Measurements from ENCODE around the gene ATP6V0A1. TPM values are rescaled to one million over a fixed set of nuclear protein-coding genes. Genes with fewer than 3 reads are reported as not detected.

ATP6V0A1 gene
- total RNA-seq, 3 donors from 2014 or later: 88.5 to 105 (median 95.6) TPM

GRCh38 chr17:42467889-42468288 lies 9.2 kb downstream of the ATP6V0A1 start:
- ATAC-seq: no peak
- Histone ChIP-seq H3K4me1 (ENCODE audit: low read depth) (peaks cover 13% of the 10 kb centered on the region), H3K9me3 (no peaks in the 10 kb centered on the region), H3K36me3 (ENCODE audit: low read depth) (no peaks in the 10 kb centered on the region), H3K4me3 (no peak overlapping the region)
- intact Hi-C loops (cut with DNase I, micrococcal nuclease): no loop called here
- DNase-seq: no peak
- no peak for TF ChIP-seq CTCF (IDR thresholded peaks at IDR 0.05)

- Histone ChIP-seq H3K9me3 (no peaks in the 10 kb centered on the region), H3K4me3 (no peak overlapping the region), H3K36me3 (ENCODE audit: low read depth) (no peaks in the 10 kb centered on the region), H3K4me1 (ENCODE audit: low read depth) (no peaks in the 10 kb centered on the region)
- intact Hi-C loops (cut with DNase I, micrococcal nuclease): no loop called here
- TF ChIP-seq CTCF (IDR thresholded peaks at IDR 0.05): no peak
- no peak for ATAC-seq
- DNase-seq: no peak
Measured at GRCh38 chr17:42472709-42473521, 14.2 kb downstream of the ATP6V0A1 start.

GRCh38 chr17:42474276-42474675 lies 15.6 kb downstream of the ATP6V0A1 start:
- TF ChIP-seq CTCF (IDR thresholded peaks at IDR 0.05): no peak
- Histone ChIP-seq H3K9me3 (no peaks in the 10 kb centered on the region), H3K4me1 (ENCODE audit: low read depth) (no peaks in the 10 kb centered on the region), H3K4me3 (no peak overlapping the region), H3K36me3 (ENCODE audit: low read depth) (no peaks in the 10 kb centered on the region)
- ATAC-seq (no peak), DNase-seq (no peak)
- intact Hi-C loops (cut with DNase I, micrococcal nuclease): no loop called here

- H3K9me3 ChIP-seq: no peaks in the 10 kb centered on the region
- H3K4me1 ChIP-seq (ENCODE audit: low read depth): no peaks in the 10 kb centered on the region
- TF ChIP-seq CTCF (IDR thresholded peaks at IDR 0.05): no peak
- DNase-seq: no peak
- H3K36me3 ChIP-seq (ENCODE audit: low read depth): no peaks in the 10 kb centered on the region
- intact Hi-C loops (cut with DNase I, micrococcal nuclease): no loop called here
- H3K4me3 ChIP-seq: no peak overlapping the region
- peak; percentile 55 for ATAC-seq
Measured at GRCh38 chr17:42475121-42475520, 16.4 kb downstream of the ATP6V0A1 start.

- Histone ChIP-seq H3K9me3 (no peaks in the 10 kb centered on the region), H3K36me3 (ENCODE audit: low read depth) (no peaks in the 10 kb centered on the region), H3K4me3 (no peak overlapping the region), H3K4me1 (ENCODE audit: low read depth) (no peaks in the 10 kb centered on the region)
- TF ChIP-seq CTCF (IDR thresholded peaks at IDR 0.05): no peak
- intact Hi-C loops (cut with DNase I, micrococcal nuclease): no loop called here
- DNase-seq: no peak
- no peak for ATAC-seq
Measured at GRCh38 chr17:42475835-42476234, 17.2 kb downstream of the ATP6V0A1 start.

All from mucosa of descending colon (tissue), 3 donors.